ENCODE data around the gene HDAC4.

DNA sequence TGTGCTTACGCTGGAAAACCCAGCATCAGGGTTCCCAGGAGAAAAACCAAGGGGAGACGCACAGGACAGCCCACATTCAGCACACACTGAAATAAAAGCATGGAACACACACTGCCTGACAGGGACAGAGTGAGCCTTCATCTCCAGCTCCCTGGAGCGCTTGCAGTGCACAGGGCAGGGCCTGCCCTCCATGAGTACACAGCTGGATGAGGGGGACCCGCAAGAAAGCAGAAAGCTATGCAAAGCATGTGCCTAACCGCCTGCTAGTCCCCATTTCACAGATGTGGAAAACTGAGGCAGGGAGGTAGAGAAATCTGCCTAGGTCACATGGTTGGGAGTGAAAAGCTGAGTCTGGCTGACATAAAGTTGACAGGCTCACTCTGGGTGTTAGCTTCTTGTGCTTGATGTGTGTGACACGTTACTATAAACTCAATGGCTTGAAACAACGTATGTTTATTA, 187.1 kb downstream of the HDAC4 start:
- TF ChIP-seq, protein P1, sequence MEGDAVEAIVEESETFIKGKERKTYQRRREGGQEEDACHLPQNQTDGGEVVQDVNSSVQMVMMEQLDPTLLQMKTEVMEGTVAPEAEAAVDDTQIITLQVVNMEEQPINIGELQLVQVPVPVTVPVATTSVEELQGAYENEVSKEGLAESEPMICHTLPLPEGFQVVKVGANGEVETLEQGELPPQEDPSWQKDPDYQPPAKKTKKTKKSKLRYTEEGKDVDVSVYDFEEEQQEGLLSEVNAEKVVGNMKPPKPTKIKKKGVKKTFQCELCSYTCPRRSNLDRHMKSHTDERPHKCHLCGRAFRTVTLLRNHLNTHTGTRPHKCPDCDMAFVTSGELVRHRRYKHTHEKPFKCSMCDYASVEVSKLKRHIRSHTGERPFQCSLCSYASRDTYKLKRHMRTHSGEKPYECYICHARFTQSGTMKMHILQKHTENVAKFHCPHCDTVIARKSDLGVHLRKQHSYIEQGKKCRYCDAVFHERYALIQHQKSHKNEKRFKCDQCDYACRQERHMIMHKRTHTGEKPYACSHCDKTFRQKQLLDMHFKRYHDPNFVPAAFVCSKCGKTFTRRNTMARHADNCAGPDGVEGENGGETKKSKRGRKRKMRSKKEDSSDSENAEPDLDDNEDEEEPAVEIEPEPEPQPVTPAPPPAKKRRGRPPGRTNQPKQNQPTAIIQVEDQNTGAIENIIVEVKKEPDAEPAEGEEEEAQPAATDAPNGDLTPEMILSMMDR (IDR thresholded peaks at IDR 0.05; ENCODE audit: low read length), result no peak
- TF ChIP-seq EZH2 (optimal IDR thresholded peaks at IDR 0.05; ENCODE audit: low read depth, low read length) (no peak), EZH2phosphoT487 (IDR thresholded peaks at IDR 0.05; ENCODE audit: low read length) (no peak)
